ENCODE results near the gene PTGDS.

PTGDS gene

GRCh38 chr9:137030006-137030405 is 52.7 kb downstream of the PTGDS start:
- no peaks in the 10 kb centered on the region for H3K36me3 Mint-ChIP-seq (ENCODE audit: low read depth)
- H3K27ac Mint-ChIP-seq = no peak overlapping the region
- no peak overlapping the region for H3K4me3 Mint-ChIP-seq
- no peak for TF ChIP-seq CTCF (IDR thresholded peaks at IDR 0.05; ENCODE audit: unreplicated experiment in 3 of 3)
- no peaks in the 10 kb centered on the region for H3K4me1 Mint-ChIP-seq
- peaks cover 3% of the 10 kb centered on the region for H3K27me3 Mint-ChIP-seq (ENCODE audit: low read depth)
- H3K9me3 Mint-ChIP-seq = no peaks in the 10 kb centered on the region

GRCh38 chr9:137030538-137031527 is 53.5 kb downstream of the PTGDS start:
- H3K36me3 Mint-ChIP-seq (ENCODE audit: low read depth) = no peaks in the 10 kb centered on the region
- H3K9me3 Mint-ChIP-seq = no peaks in the 10 kb centered on the region
- no peak overlapping the region for H3K27ac Mint-ChIP-seq
- TF ChIP-seq CTCF (IDR thresholded peaks at IDR 0.05; ENCODE audit: unreplicated experiment in 3 of 3) = no peak
- peaks cover 3% of the 10 kb centered on the region for H3K27me3 Mint-ChIP-seq (ENCODE audit: low read depth)
- no peaks in the 10 kb centered on the region for H3K4me1 Mint-ChIP-seq
- peak overlapping the region in 2 of 3 experiments; percentile 28 to 37 for H3K4me3 Mint-ChIP-seq
